Measurements from ENCODE around the gene KIFBP.
"Not testable (repeated sequence)": the region's sequence is repeated elsewhere in the genome, so short reads cannot be mapped to it uniquely, and the experiment has no call there.

Gene KIFBP

GRCh38 chr10:68988530-68989316 is at the start of gene KIFBP:
Gene KIFBP (plus strand): TSS chr10:68988803. CDS start chr10:68988833, 30 bp downstream.
- DNase-seq (ENCODE audit: low read depth in 2 of 2): peak; percentile 68 to 69

GRCh38 chr10:68938884-68939283 is 49.7 kb upstream of the KIFBP start:
- DNase-seq (ENCODE audit: low read depth in 2 of 2): no peak

GRCh38 chr10:68940917-68941316 is 47.7 kb upstream of the KIFBP start:
- DNase-seq (ENCODE audit: low read depth in 2 of 2): not testable (repeated sequence)

GRCh38 chr10:68950598-68950997 is 38.0 kb upstream of the KIFBP start:
- no peak for DNase-seq (ENCODE audit: low read depth in 2 of 2)

- DNase-seq (ENCODE audit: low read depth in 2 of 2): no peak
Observed at GRCh38 chr10:68954904-68955303, 33.7 kb upstream of the KIFBP start.

GRCh38 chr10:68955355-68955831 is 33.2 kb upstream of the KIFBP start:
- DNase-seq (ENCODE audit: low read depth in 2 of 2): no peak

- peak; percentile 86 to 91 for DNase-seq (ENCODE audit: low read depth in 2 of 2)
Observed at GRCh38 chr10:68955832-68956532, 32.6 kb upstream of the KIFBP start, which contains the start of gene DDX21. Gene DDX21 (plus strand): TSS chr10:68956170. CDS start chr10:68956226, 56 bp downstream.

- DNase-seq (ENCODE audit: low read depth in 2 of 2): no peak
Observed at GRCh38 chr10:68957284-68957615, 31.4 kb upstream of the KIFBP start.

GRCh38 chr10:68957654-68958053 is 30.9 kb upstream of the KIFBP start:
- DNase-seq (ENCODE audit: low read depth in 2 of 2): no peak

GRCh38 chr10:68959695-68960527 is 28.7 kb upstream of the KIFBP start:
- DNase-seq (ENCODE audit: low read depth in 2 of 2): no peak

GRCh38 chr10:68963151-68963550 is 25.5 kb upstream of the KIFBP start:
- no peak for DNase-seq (ENCODE audit: low read depth in 2 of 2)

GRCh38 chr10:68973975-68974374 is 14.6 kb upstream of the KIFBP start:
- no peak for DNase-seq (ENCODE audit: low read depth in 2 of 2)

- not testable (repeated sequence) for DNase-seq (ENCODE audit: low read depth in 2 of 2)
Observed at GRCh38 chr10:68975936-68976473, 12.6 kb upstream of the KIFBP start.

GRCh38 chr10:68979738-68980137 is 8.9 kb upstream of the KIFBP start:
- not testable (repeated sequence) for DNase-seq (ENCODE audit: low read depth in 2 of 2)

GRCh38 chr10:68981074-68981473 is 7.5 kb upstream of the KIFBP start:
- DNase-seq (ENCODE audit: low read depth in 2 of 2): no peak

- no peak for DNase-seq (ENCODE audit: low read depth in 2 of 2)
Observed at GRCh38 chr10:68982389-68982788, 6.2 kb upstream of the KIFBP start.

GRCh38 chr10:68987611-68988010 is 992 bp upstream of the KIFBP start:
- DNase-seq (ENCODE audit: low read depth in 2 of 2): no peak

- no peak for DNase-seq (ENCODE audit: low read depth in 2 of 2)
Observed at GRCh38 chr10:68989317-68989990, 851 bp downstream of the KIFBP start.

GRCh38 chr10:68992636-68993440 is 4.2 kb downstream of the KIFBP start:
- DNase-seq (ENCODE audit: low read depth in 2 of 2): no peak

GRCh38 chr10:68997211-68997610 is 8.6 kb downstream of the KIFBP start:
- no peak for DNase-seq (ENCODE audit: low read depth in 2 of 2)

All from stimulated activated CD8-positive, alpha-beta memory T cell treated with anti-CD3 and anti-CD28 coated beads, Interleukin-7, amount 100 ng/mL, for 4 hours (primary cell).